MG63 (cell line): ENCODE measurements around the gene MBD5. TPM values are rescaled to one million over a fixed set of nuclear protein-coding genes. Genes with fewer than 3 reads are reported as not detected.
"Not testable (repeated sequence)": the region's sequence is repeated elsewhere in the genome, so short reads cannot be mapped to it uniquely, and the experiment has no call there.

Experiments
- DNase-seq: peaks from one replicate; pipeline ENCODE4 v3.0.0-alpha.2; 2020
- H3K27me3 ChIP-seq: fragments of 250-450 bp; sonication (Bioruptor Pico); 2 replicates; pipeline ENCODE4 v1.5.1; 2020; ENCODE audit warnings: mild to moderate bottlenecking, moderate library complexity
- H3K36me3 ChIP-seq: fragments of 250-450 bp; sonication (Bioruptor Pico); 2 replicates; pipeline ENCODE4 v1.5.1; 2020; ENCODE audit warnings: mild to moderate bottlenecking, moderate library complexity
- H3K4me3 ChIP-seq: fragments of 250-450 bp; sonication (Bioruptor Pico); 2 replicates; pipeline ENCODE4 v1.5.1; 2020; ENCODE audit warnings: mild to moderate bottlenecking, moderate library complexity
- H3K9me3 ChIP-seq: fragments of 250-450 bp; sonication (Bioruptor Pico); 2 replicates; pipeline ENCODE4 v1.5.1; 2020; ENCODE audit warnings: mild to moderate bottlenecking, moderate library complexity
- total RNA-seq: library from RNA; depleted of rRNA; stranded (reverse); fragments of >200 nt; shearing (Covaris generic); gene quantifications from 2 replicates; pipeline ENCODE4 v1.2.3, GENCODE V29; 2014; ENCODE audit warnings: low replicate concordance

MBD5 gene
- total RNA-seq, 1 experiment from 2014 or later, result 5.9 TPM

DNA sequence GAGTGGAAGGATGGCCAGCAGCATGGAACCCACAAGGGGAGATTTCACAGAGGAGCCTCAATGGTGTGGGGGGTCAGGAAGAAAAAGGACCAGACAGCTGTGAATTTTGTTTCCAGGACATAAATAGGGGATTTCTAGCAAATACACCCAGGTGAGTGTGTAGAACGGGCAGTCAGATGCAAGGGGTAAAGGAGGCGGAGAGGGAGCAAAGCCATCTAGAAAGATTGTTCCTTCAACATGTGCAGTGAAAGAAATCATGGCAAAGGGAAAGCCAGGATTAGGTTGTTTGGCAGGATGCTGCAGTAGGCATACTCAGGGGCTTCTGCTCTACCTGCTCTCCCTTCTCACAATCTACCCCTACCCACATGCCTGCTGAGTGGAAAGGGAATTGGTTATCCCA lies 504.2 kb downstream of the MBD5 start:
- no peaks in the 10 kb centered on the region for H3K27me3 ChIP-seq
- H3K36me3 ChIP-seq, result no peaks in the 10 kb centered on the region
- no peaks in the 10 kb centered on the region for H3K9me3 ChIP-seq
- no peak overlapping the region for H3K4me3 ChIP-seq
- no peak for DNase-seq

DNA sequence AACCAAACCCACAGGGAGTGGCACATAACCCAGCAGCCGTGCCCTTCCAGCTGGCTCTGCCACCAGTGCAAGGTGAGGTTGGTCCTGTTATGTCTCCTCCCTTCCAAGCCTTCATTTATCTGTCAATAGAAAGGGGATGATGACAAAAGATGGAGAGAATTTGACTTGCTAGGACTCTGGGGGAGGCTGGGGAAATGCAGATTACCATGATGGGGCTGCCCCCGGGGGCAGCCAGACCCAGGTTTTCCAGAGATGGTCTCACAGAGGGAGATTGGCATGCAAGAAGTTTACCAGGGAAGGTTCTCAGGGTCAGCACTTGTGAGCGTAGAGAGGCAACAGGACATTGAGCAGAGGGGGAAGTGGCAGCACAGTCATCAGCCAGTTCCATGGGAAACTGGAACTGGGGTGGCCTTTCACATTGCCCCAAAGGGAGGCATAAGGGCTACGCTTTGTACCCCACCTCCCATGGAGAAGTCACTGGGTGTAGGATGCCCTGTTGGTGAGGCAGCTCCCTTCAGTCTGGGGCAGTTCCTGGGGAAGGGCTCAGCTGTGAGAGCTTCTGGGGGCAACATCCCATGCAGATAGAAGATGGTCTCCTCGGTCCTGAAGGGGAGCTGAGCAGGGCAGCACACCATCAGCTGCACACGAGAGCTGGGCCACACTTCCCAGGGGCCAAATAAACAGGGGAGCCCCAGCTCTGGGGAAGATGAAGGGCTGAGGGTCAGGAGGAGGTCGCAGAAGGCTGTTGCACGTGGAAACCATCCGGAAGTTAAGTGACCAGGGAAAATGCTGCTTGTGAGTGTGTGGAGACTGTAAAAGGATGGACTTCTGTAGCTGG lies 505.8 kb downstream of the MBD5 start:
- Histone ChIP-seq H3K9me3 (no peaks in the 10 kb centered on the region), H3K4me3 (no peak overlapping the region), H3K27me3 (no peaks in the 10 kb centered on the region), H3K36me3 (no peaks in the 10 kb centered on the region)
- DNase-seq, result no peak

DNA sequence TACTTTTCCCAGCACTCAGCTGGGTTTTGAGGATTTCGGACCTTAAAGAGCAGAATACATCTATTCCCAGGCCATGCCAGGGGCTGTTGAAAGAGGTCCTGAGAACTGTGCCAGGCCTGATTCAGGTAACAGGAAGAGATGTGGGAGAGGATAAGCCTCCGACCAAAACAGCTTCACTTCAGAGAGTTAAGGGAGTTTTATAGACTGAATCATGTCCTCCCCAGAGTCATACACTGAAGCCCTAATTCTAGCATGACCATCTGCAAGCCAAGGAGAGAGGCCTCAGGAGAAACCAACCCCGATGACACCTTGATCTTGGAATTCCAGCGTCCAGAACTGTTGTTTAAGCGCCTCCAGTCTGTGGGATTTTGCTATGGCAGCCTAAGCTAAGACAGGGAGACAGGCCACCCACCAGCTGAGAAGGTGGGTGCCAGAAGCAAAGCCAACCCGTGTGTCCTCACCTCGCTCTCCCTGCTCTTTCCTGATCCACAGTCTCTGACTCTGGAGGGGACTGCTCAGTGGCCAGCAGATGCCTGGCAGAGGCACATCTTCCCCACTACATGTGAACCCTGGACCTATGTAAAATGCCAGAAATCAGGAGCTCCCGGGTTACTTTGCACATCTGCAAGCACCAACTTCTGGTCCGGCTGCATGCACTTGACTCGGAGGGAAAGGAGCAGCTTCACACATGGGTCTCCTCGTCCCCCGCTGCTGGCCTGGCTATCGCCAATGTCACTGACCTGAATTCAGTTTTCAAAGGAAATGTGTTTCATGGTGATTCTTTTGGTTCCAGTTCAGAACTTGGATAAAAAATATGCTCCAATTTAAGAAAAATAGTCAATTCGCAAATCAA lies 506.8 kb downstream of the MBD5 start:
- Histone ChIP-seq H3K36me3 (no peaks in the 10 kb centered on the region), H3K4me3 (no peak overlapping the region), H3K9me3 (no peaks in the 10 kb centered on the region), H3K27me3 (no peaks in the 10 kb centered on the region)
- DNase-seq, result no peak

DNA sequence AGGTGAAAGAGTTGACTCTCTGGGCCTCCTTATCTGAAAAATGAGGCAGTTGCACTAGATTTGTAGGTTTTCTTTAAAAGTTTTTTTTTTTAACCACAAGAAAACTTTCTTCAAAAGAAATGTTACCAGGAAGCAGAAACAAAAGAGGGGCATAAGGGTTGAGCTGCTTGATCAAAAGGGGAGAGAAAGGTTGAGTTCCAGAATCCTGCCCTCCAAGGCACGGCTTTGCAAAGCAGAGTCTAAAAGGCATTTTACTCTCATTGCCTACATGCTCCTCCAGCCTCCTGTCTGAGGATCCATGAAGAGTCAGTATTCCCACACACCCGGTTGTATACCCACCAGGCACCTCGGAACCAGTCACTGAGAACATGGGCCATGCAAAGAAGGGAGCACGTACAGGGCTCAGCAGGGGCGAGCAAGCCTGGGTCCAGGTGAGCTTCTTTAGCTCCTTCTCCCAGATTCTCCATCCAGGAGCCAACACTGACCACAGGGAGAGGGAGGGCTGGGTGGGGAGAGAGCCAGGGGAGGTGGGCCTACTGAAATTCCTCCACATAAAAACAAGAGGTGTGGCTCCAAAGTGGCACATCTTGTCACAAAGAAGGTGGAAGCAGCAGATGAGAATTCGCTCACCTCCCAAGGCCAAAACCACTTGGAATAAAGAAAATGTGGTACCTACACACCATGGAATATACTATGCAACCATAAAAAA lies 507.6 kb downstream of the MBD5 start:
- Histone ChIP-seq H3K27me3 (no peaks in the 10 kb centered on the region), H3K9me3 (no peaks in the 10 kb centered on the region), H3K36me3 (no peaks in the 10 kb centered on the region), H3K4me3 (no peak overlapping the region)
- no peak for DNase-seq

DNA sequence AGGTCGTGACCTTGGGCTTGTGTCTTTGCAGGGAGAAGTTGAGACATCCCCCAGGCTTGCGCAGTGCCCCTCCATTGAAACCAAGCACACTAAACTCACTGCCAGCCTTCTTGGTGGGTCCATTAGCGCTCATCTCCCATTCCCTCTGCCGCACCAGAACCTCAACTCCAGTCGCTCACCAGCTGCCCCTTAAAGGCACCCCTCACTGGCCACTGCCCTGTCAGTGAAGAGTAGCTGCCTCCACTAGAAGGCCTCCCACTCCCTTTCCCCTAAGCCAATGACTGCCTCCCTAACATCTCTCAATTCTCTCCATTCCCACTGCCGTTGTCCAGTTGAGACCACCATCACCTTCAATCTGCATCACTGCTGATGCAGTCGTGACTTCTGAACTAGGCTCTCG lies 508.9 kb downstream of the MBD5 start:
- Histone ChIP-seq H3K9me3 (no peaks in the 10 kb centered on the region), H3K27me3 (no peaks in the 10 kb centered on the region), H3K4me3 (no peak overlapping the region), H3K36me3 (no peaks in the 10 kb centered on the region)
- no peak for DNase-seq

DNA sequence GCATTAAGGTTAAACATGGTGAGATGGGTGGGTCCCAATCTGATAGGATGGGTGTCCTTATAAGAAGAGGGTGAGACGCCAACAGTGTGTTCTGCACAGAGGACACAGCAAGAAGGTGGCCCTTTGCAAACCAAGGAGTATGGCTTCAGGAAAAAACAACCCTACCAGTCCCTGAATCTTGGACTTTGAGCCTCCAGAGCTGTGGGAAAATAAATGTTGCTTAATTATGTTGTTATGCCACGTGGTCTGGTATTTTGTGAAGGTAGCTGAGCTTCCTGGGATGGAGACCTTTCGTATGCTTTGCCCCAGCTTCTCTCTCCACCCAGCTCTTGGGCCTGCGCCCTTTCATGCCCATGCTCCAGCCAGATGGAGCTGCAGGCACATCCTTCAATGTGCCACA lies 509.5 kb downstream of the MBD5 start:
- Histone ChIP-seq H3K36me3 (no peaks in the 10 kb centered on the region), H3K4me3 (no peak overlapping the region), H3K27me3 (no peaks in the 10 kb centered on the region), H3K9me3 (no peaks in the 10 kb centered on the region)
- no peak for DNase-seq

DNA sequence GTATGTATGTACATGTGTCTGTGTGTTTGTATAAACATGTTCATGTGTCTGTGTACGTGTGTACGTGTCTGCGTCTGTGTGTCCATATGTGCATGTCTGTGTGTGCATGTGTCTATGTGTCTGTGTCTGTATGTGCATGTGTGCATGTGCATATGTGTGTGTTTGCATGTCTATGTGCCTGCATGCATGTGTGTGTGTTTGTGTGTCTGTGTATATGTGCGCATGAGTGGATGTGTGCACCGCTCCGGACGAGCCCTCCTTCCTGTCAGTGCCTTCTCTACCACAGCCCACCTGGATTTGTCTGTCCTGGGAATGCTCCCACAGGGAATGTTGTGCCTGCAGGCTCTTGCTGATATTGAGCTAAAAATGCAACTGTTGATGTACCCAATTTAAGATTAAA lies 510.3 kb downstream of the MBD5 start:
- DNase-seq, result no peak
- Histone ChIP-seq H3K9me3 (no peaks in the 10 kb centered on the region), H3K27me3 (no peaks in the 10 kb centered on the region), H3K4me3 (no peak overlapping the region), H3K36me3 (no peaks in the 10 kb centered on the region)

DNA sequence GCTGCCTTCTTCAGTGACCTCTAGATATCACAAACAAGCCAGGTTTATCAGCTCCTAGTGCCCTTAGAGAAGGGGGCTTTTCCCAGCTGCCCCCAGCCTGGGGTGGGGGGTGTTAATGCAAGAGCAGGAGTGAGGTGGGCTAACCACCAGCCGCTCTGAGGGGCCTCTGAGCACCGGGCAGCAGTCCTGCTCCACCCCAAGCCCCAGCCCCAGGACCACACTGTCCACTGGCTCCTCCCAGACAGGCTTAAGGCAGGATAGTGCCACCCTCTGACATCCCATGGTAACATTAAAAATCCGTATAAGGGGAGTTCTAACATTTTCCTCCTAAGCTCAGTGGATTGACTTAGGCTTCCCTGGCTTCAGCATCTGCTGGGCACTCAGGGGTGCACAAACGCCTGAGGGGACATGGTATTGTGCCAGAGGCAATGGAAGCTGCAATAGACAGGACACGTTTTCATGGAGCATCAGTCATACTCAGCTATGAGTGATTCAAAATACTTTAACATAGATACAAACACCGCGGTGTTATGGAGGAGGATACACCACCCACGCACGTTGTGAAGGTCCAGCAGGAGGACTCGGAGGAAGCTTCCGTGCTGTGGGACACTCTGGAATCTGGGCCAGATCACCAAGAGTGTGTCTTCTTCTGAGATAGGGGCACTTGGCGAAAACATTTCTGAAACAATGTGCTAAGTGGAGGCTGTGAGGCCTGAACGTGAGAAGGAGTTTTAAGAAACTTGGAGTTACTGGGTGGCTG lies 511.0 kb downstream of the MBD5 start:
- no peak overlapping the region for H3K4me3 ChIP-seq
- no peaks in the 10 kb centered on the region for H3K9me3 ChIP-seq
- H3K27me3 ChIP-seq, result no peaks in the 10 kb centered on the region
- DNase-seq, result no peak
- H3K36me3 ChIP-seq, result no peaks in the 10 kb centered on the region

DNA sequence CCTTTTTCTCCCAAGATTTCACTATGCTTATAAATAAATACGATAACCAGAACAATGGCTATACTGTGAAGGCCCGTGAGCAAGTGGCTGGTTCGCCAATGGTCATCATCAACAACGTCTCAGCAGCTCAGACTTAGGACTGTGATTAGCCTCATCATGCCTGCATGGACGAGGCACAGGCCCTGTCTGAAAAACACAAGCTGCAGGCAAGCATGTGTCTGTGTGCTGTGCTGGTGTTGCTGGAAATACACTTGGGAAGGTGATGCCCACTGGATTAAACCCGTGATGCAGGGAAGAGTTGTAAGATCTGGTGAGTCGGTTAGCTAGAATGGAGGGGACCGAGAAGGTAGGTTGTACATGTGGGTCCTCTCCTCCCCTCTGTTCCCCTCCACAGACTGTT lies 512.1 kb downstream of the MBD5 start:
- no peaks in the 10 kb centered on the region for H3K27me3 ChIP-seq
- no peaks in the 10 kb centered on the region for H3K36me3 ChIP-seq
- H3K9me3 ChIP-seq, result no peaks in the 10 kb centered on the region
- no peak overlapping the region for H3K4me3 ChIP-seq
- DNase-seq, result no peak

DNA sequence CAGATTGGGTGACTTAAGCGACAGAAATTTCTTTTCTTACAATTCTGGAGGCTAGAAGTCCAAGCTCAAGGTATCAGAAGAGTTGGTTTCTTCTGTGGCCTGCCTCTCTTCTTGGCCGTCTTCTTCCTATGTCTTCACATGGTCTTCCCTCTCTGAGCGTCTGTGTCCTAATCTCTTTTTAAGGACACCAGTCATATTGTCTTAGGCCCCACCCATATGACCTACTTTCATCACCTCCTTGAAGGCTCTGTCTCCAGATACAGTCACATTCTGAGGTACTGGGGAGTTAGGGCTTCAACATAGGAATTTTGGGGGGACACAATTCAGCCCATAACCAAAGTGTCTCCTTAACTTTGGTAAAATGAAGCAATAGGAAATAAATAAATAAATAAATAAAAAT lies 512.8 kb downstream of the MBD5 start:
- H3K4me3 ChIP-seq, result no peak overlapping the region
- DNase-seq, result no peak
- no peaks in the 10 kb centered on the region for H3K36me3 ChIP-seq
- H3K27me3 ChIP-seq, result no peaks in the 10 kb centered on the region
- H3K9me3 ChIP-seq, result no peaks in the 10 kb centered on the region

DNA sequence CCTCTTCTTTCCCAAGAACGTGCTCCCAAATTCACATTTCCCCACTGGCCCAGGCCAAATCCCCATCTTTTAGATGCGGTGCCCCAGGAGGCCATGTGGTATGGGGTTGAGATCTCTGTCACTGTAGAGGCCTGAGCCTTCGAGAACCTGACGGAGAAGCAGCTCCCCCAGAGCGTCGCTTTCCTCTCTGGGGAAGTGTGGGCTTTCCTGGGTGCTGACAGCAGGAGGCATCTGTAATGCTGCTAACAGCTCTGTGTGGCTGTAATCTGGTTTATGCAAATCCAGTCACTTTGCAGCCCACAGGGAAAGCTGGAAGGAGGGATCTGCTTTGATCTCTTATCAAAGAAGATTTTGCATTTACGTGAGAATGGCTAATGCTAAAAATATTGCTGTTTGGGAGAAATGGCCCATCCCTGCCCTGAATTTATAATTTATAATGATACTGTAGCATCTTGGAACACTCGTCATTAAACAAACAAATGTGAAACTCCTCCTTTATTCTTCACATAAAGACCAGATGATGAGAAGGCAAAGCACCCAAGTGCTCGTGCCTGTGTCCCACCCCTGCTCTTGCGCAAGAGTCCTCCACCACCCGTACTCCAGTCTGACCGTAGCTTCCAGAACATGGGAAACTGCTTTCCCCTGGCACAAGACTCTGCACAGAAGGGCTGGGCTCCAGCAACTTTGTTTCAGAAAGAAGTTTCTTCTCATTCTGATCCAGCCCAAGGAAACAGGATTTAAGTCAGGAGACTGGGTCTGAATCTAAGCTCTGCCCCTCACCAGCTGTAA lies 513.7 kb downstream of the MBD5 start:
- H3K27me3 ChIP-seq, result no peaks in the 10 kb centered on the region

DNA sequence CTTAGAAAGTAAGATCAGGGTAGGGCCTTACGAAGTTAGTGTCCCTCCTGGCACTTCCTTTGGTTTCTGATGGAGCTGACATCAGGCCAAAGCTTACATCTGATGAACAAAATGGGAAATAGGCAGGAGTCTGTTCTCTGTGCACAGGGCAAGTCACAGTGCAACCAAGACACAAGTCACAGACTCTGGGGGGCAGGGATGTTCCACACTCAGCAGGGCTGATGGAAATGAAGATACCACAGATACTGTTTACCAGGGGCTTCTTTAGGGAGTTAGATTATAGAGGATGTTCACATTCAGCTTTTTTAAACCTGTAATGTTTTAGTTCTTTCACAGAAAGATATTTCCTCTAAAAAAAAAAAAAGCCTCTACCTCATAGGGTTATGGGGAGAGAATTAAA lies 517.5 kb downstream of the MBD5 start:
- DNase-seq, result no peak
- Histone ChIP-seq H3K9me3 (no peaks in the 10 kb centered on the region), H3K36me3 (no peaks in the 10 kb centered on the region), H3K27me3 (no peaks in the 10 kb centered on the region), H3K4me3 (no peak overlapping the region)

More for the DNA sequence above, 513.7 kb downstream of the MBD5 start:
- H3K9me3 ChIP-seq, result no peaks in the 10 kb centered on the region
- H3K36me3 ChIP-seq, result no peaks in the 10 kb centered on the region
- DNase-seq, result no peak
- no peak overlapping the region for H3K4me3 ChIP-seq

DNA sequence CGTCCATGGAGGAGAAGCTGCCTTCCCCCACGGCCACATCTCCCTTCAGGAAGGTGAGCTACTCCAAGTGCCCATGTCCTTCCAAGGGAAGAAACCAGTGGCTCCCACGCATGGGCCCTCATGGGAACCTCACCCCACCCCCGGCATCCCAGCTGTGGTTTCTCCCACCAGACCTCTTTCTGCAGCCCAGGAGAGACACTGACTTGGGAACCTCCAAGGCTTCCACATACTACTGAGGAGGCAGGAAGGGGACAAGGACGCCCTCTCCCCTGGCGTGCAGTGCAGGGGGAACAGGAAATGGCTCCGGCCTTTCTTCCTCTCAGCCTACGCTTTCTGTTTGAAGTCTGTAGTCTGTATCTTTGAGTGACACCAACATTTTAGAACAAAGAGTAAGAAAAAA lies 519.1 kb downstream of the MBD5 start:
- H3K9me3 ChIP-seq, result no peaks in the 10 kb centered on the region
- no peaks in the 10 kb centered on the region for H3K36me3 ChIP-seq
- H3K27me3 ChIP-seq, result no peaks in the 10 kb centered on the region
- H3K4me3 ChIP-seq, result no peak overlapping the region
- no peak for DNase-seq

DNA sequence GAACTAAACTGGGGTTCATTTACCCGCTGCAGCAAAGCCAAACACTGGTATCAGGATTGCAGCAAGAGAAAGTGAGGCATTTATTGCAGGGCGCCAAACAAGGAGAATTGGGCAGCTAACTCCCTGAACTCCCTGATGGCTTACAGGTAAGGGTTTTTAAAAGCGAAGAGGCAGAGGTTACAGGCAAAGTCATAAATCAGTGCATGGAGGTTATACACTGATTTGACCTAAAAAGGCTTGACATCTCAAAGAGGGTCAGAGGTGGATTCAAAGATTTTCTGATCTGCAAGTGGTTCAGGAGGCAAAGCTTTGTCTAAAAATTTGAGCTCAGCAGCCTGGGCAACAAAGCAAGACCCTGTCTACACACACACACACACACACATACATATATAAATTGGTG lies 520.9 kb downstream of the MBD5 start:
- no peak overlapping the region for H3K4me3 ChIP-seq
- no peak for DNase-seq
- no peaks in the 10 kb centered on the region for H3K9me3 ChIP-seq
- no peaks in the 10 kb centered on the region for H3K27me3 ChIP-seq
- no peaks in the 10 kb centered on the region for H3K36me3 ChIP-seq

DNA sequence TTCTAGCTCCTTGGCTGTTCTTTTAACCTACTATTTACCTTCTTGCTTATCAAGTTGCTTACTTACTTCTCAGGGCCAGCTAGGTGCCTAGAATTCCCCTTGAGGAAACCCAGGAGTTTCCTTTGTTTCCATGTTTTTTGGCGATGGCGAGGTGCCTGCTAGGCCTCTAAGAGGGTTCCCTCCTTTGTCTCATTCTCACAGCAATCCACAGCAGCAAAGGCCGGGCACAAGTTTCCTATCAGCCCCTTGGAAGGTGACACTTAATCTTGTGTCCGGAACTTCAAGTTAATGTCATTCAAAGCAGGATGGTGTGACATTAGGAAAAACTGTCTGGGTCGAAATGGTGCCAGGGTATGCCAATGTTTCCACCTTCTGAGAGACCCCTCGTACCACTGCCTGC lies 521.7 kb downstream of the MBD5 start:
- no peak for DNase-seq
- H3K9me3 ChIP-seq, result no peaks in the 10 kb centered on the region
- no peaks in the 10 kb centered on the region for H3K36me3 ChIP-seq
- H3K4me3 ChIP-seq, result no peak overlapping the region
- H3K27me3 ChIP-seq, result no peaks in the 10 kb centered on the region

DNA sequence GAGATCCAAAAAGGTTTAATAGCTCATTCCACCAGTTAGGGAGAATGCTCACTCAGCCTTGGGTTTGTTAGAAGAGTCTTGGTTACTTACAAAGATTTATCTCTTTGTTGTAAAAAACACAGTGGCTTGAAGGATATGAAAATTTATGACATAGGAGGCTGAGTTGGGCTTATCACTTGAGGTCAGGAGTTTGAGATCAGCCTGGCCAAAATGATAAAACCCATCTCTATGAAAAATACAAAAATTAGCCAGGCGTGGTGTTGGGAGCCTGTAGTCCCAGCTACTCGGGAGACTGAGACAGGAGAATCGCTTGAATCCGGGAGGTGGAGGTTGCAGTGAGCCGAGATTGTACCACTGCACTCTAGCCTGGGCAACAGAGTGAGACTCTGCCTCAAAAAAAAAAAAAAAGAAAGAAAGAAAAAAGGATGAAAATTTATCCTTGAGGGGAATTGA lies 522.2 kb downstream of the MBD5 start:
- not testable (repeated sequence) for H3K36me3 ChIP-seq, H3K4me3 ChIP-seq, H3K9me3 ChIP-seq, DNase-seq, H3K27me3 ChIP-seq
